H1 (cell line): ENCODE measurements around the gene CNPY4. TPM values are rescaled to one million over a fixed set of nuclear protein-coding genes. Genes with fewer than 3 reads are reported as not detected.

ENCODE experiments used
- CTCF ChIA-PET: fragments of 300-600 bp; sonication (Branson Sonifier 250); formaldehyde crosslinking; loops from one replicate; lab custom pipeline; 2021; ENCODE audit not compliant: partially characterized antibody; lab: Charles Lee
- POLR2A ChIA-PET: fragments of 300-600 bp; sonication (Branson Sonifier 250); formaldehyde crosslinking; loops from one replicate; lab custom pipeline; 2021; ENCODE audit warnings: inconsistent platforms; ENCODE audit not compliant: partially characterized antibody; lab: Charles Lee
- DNase-seq, 2 experiments: peaks; one replicate each; pipeline versions ENCODE4 v3.0.0 to v3.0.0-alpha.2; 2010 to 2022; ENCODE audit warnings: low spot score in 2 of 2, low read depth in 1 of 2, mixed read lengths in 1 of 2
- FAIRE-seq: peaks from 2 replicates; lab custom pipeline; 2011; peaks lifted over from hg19 to GRCh38; lab: Jason Lieb, UNC
- H2AFZ ChIP-seq: 2 replicates; pipeline ENCODE4 v1.8.1; 2012; ENCODE audit warnings: low read length, inconsistent platforms
- H2AK5ac ChIP-seq: 2 replicates; pipeline ENCODE4 v1.6.1; 2013; ENCODE audit warnings: low read depth, low read length
- H2BK120ac ChIP-seq: replicated peaks from 2 replicates; pipeline ENCODE3; 2013; ENCODE audit warnings: low read depth, low read length, inconsistent platforms
- H2BK12ac ChIP-seq: 2 replicates; pipeline ENCODE4 v1.6.1; 2013; ENCODE audit warnings: low read depth, low read length
- H2BK15ac ChIP-seq: 2 replicates; pipeline ENCODE4 v1.6.1; 2013; ENCODE audit warnings: low read length
- H2BK20ac ChIP-seq: 2 replicates; pipeline ENCODE4 v1.6.1; 2013; ENCODE audit warnings: low read length
- H2BK5ac ChIP-seq: 2 replicates; pipeline ENCODE4 v1.6.1; 2013; ENCODE audit warnings: low read depth, low read length
- H3K14ac ChIP-seq: 2 replicates; pipeline ENCODE4 v1.6.1; 2013; ENCODE audit warnings: inconsistent platforms; ENCODE audit not compliant: insufficient read length
- H3K18ac ChIP-seq: 2 replicates; pipeline ENCODE4 v1.6.1; 2013; ENCODE audit warnings: low read length; ENCODE audit errors: extremely low read depth
- H3K23ac ChIP-seq: 2 replicates; pipeline ENCODE4 v1.6.1; 2013; ENCODE audit warnings: inconsistent platforms; ENCODE audit not compliant: insufficient read length
- H3K23me2 ChIP-seq: 2 replicates; pipeline ENCODE4 v1.6.1; 2013; ENCODE audit warnings: low read depth, low read length
- H3K27ac ChIP-seq: 2 replicates; pipeline ENCODE4 v1.6.1; 2011; ENCODE audit warnings: low read depth, low read length, inconsistent platforms
- H3K27me3 ChIP-seq, 4 experiments: replicated peaks in 1 of 4; 1 replicate in 1 of 4; 2 replicates in 3 of 4; pipeline versions ENCODE4 v1.6.1 to v1.8.1; 2011 to 2013; ENCODE audit warnings: low read length in 3 of 4, mild to moderate bottlenecking in 3 of 4, inconsistent platforms in 2 of 4, mixed read lengths in 2 of 4, moderate library complexity in 1 of 4; ENCODE audit not compliant: control insufficient read depth in 3 of 4, insufficient read depth in 3 of 4; ENCODE audit errors: extremely low read depth in 1 of 4
- H3K36me3 ChIP-seq, 4 experiments: 2 replicates each; pipeline versions ENCODE4 v1.6.1 to v1.8.1; 2011 to 2013; ENCODE audit warnings: mild to moderate bottlenecking in 4 of 4, low read length in 3 of 4, moderate library complexity in 2 of 4, control low read depth in 1 of 4, inconsistent platforms in 1 of 4; ENCODE audit not compliant: insufficient read depth in 4 of 4, control insufficient read depth in 2 of 4
- H3K4ac ChIP-seq: replicated peaks from 2 replicates; pipeline ENCODE3; 2013; ENCODE audit warnings: low read length, low read depth, mixed read lengths, inconsistent platforms; ENCODE audit not compliant: insufficient read length
- H3K4me1 ChIP-seq, 4 experiments: replicated peaks in 1 of 4; 1 replicate in 1 of 4; 2 replicates in 3 of 4; pipeline versions ENCODE4 v1.6.1 to v1.8.1; 2011 to 2013; ENCODE audit warnings: low read length in 3 of 4, inconsistent platforms in 2 of 4, mixed read lengths in 1 of 4; ENCODE audit not compliant: insufficient read depth in 4 of 4, control insufficient read depth in 3 of 4
- H3K4me2 ChIP-seq, 2 experiments: 2 replicates each; pipeline versions ENCODE4 v1.6.1 to v1.8.1; 2011 to 2013; ENCODE audit warnings: low read depth in 2 of 2, low read length in 2 of 2, control low read depth in 1 of 2, inconsistent platforms in 1 of 2, mild to moderate bottlenecking in 1 of 2; ENCODE audit not compliant: insufficient read depth in 1 of 2
- H3K4me3 ChIP-seq, 4 experiments: fragments of 200-600, 300-600 bp in 1 of 4; sonication (generic), shearing (Covaris generic), sonication (Bioruptor Twin) in 1 of 4; 2 replicates each; pipeline versions ENCODE4 v1.5.1 to v1.8.1; 2011 to 2016; ENCODE audit warnings: low read length in 4 of 4, low read depth in 3 of 4, control low read depth in 2 of 4, inconsistent platforms in 2 of 4, mild to moderate bottlenecking in 2 of 4, mixed read lengths in 1 of 4, moderate library complexity in 1 of 4; ENCODE audit not compliant: insufficient read depth in 2 of 4; ENCODE audit errors: extremely low read depth in 1 of 4
- H3K56ac ChIP-seq: replicated peaks from 2 replicates; pipeline ENCODE3; 2013; ENCODE audit warnings: low read depth, mild to moderate bottlenecking, mixed read lengths, low read length, inconsistent platforms; ENCODE audit not compliant: insufficient read length
- H3K79me1 ChIP-seq: 2 replicates; pipeline ENCODE4 v1.6.1; 2013; ENCODE audit warnings: low read depth, low read length, control low read depth
- H3K79me2 ChIP-seq, 2 experiments: 2 replicates each; pipeline versions ENCODE4 v1.6.1 to v1.8.1; 2012 to 2013; ENCODE audit warnings: low read length in 2 of 2, mild to moderate bottlenecking in 2 of 2, inconsistent platforms in 1 of 2; ENCODE audit not compliant: insufficient read depth in 2 of 2, control insufficient read depth in 1 of 2
- H3K9ac ChIP-seq, 4 experiments: replicated peaks in 1 of 4; 1 replicate in 1 of 4; 2 replicates in 3 of 4; pipeline versions ENCODE4 v1.6.1 to v1.8.1; 2011 to 2013; ENCODE audit warnings: low read depth in 3 of 4, low read length in 3 of 4, control low read depth in 2 of 4, mild to moderate bottlenecking in 2 of 4, moderate library complexity in 2 of 4, inconsistent platforms in 1 of 4; ENCODE audit errors: extremely low read depth in 1 of 4
- H3K9me3 ChIP-seq, 2 experiments: 2 replicates each; pipeline versions ENCODE4 v1.6.1 to v1.8.1; 2012 to 2013; ENCODE audit warnings: mild to moderate bottlenecking in 2 of 2, moderate library complexity in 2 of 2, control low read depth in 1 of 2, inconsistent platforms in 1 of 2, low read depth in 1 of 2, low read length in 1 of 2, mixed read lengths in 1 of 2; ENCODE audit not compliant: insufficient read depth in 2 of 2
- H4K20me1 ChIP-seq, 2 experiments: replicated peaks in 1 of 2; 2 replicates each; pipeline versions ENCODE3 to v1.8.1; 2011 to 2013; ENCODE audit warnings: inconsistent platforms in 2 of 2, low read length in 2 of 2, mild to moderate bottlenecking in 1 of 2; ENCODE audit not compliant: insufficient read depth in 2 of 2, control insufficient read depth in 1 of 2
- H4K5ac ChIP-seq: 2 replicates; pipeline ENCODE4 v1.6.1; 2013; ENCODE audit warnings: low read length, low read depth, mixed read lengths, inconsistent platforms; ENCODE audit not compliant: insufficient read length
- H4K8ac ChIP-seq: 2 replicates; pipeline ENCODE4 v1.8.0; 2013; ENCODE audit warnings: mild to moderate bottlenecking, moderate library complexity, low read length, inconsistent platforms; ENCODE audit not compliant: insufficient read depth; ENCODE audit errors: extremely low read depth
- H4K91ac ChIP-seq: replicated peaks from 2 replicates; pipeline ENCODE3; 2013; ENCODE audit warnings: low read length, mixed read lengths, inconsistent platforms; ENCODE audit not compliant: insufficient read length
- BCL11A ChIP-seq, 2 experiments: IDR thresholded peaks; one replicate each; pipeline ENCODE4 v1.6.1; 2011; ENCODE audit warnings: low read depth in 2 of 2, low read length in 2 of 2, mild to moderate bottlenecking in 2 of 2
- POLR2AphosphoS5 ChIP-seq: IDR thresholded peaks from 2 replicates; pipeline ENCODE4 v1.6.1; 2011; ENCODE audit warnings: low read depth, low read length
- SP2 ChIP-seq: IDR thresholded peaks from 2 replicates; pipeline ENCODE4 v1.6.1; 2012; ENCODE audit warnings: mild to moderate bottlenecking, low read length, inconsistent platforms
- WGBS, 2 experiments: shearing (Covaris generic) in 1 of 2; methylation state at CpG; one replicate each; pipeline versions ENCODE4 v1.1.6 to v1.1.7; 2013 to 2015; ENCODE audit warnings: low lambda C conversion rate in 2 of 2, mixed read lengths in 2 of 2, inconsistent platforms in 1 of 2, low coverage in 1 of 2, missing lambda C conversion rate in 1 of 2; ENCODE audit not compliant: insufficient replicate concordance in 2 of 2, insufficient coverage in 1 of 2, insufficient read length in 1 of 2; ENCODE audit errors: extremely low coverage in 1 of 2, missing lambda C conversion rate in 1 of 2; 5-methylcytosine and 5-hydroxymethylcytosine counted together
- polyA plus RNA-seq, 7 experiments: library from polyadenylated mRNA; depleted of rRNA in 3 of 7; stranded (reverse) in 5 of 7; unstranded in 2 of 7; fragments of >200 nt in 5 of 7; fragments of 200-250 nt in 2 of 7; gene quantifications; 1 replicate in 5 of 7; 2 replicates in 1 of 7; 4 replicates in 1 of 7; pipeline versions ENCODE4 v1.2.1 to v1.2.3, GENCODE V29; 2011 to 2013; ENCODE audit warnings: missing spikeins in 2 of 7, mixed read lengths in 2 of 7
- total RNA-seq: library from RNA; stranded (reverse); fragmentation: NEBNext Ultra II Directional; extraction: Animal tissue kit (Norgen Biotek cat#: 25700); gene quantifications from 2 replicates; pipeline ENCODE4 v1.2.1, GENCODE V29; 2021

CNPY4 gene
- total and polyA plus RNA-seq, 2 of the 8 experiments (the other 6 are each of a cell fraction or from before 2014, with no cell fraction given) = 10.2 to 15.3 TPM

DNA sequence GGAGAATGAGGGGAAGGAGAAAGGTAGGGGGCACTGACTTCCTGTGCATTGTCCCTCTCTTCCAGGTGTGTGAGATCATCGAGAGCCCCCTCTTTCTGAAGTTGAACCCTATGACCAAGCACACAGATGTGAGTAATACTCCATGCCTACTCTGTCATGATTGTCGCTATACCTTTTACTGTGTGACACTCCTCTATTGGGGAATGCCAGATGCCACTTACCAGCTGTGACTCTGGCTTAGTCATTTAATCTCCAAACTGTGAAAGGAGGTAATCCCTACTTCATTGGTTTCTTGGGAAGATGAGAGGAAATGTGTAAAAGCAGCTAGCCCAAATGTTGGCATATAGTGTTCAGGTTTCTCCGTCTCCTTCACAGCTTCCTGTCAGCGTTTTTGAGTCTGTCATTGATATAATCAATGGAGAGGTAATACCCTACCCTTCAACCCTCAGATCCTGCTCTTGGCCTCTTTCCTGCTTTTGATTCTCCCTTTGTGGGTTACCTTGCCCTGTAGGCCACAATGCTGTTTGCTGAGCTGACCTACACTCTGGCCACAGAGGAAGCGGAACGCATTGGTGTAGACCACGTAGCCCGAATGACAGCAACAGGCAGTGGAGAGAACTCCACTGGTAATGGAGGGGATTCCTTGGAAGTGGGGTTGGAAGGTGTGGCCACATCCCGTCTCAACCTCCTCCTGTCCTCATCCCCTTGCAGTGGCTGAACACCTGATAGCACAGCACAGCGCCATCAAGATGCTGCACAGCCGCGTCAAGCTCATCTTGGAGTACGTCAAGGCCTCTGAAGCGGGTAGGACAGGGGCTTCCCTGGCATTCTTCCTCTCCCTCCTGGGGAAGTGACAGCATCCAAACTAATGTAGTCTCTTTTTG, 28.7 kb upstream of the CNPY4 start:
- Histone ChIP-seq H2BK120ac (no peak overlapping the region), H3K4me1 (no peaks in the 10 kb centered on the region; a peak in 1 of 7 replicates), H4K5ac (no peak overlapping the region), H3K4me3 (no peak overlapping the region), H2BK5ac (no peak overlapping the region), H3K4me2 (no peak overlapping the region), H3K9me3 (no peaks in the 10 kb centered on the region), H3K27me3 (no peaks in the 10 kb centered on the region), H3K56ac (no peak overlapping the region), H2AFZ (no peak overlapping the region), H3K79me2 (peaks cover 0 to 9% of the 10 kb centered on the region in 2 experiments; a peak in 1 of 4 replicates), H3K36me3 (peaks cover 44 to 55% (median 51%) of the 10 kb centered on the region in 4 experiments), H2BK15ac (no peak overlapping the region), H4K91ac (no peak overlapping the region), H3K23ac (no peak overlapping the region), H4K20me1 (peaks cover 20 to 27% of the 10 kb centered on the region in 2 experiments), H3K14ac (no peak overlapping the region), H3K4ac (no peak overlapping the region), H2BK20ac (no peak overlapping the region), H4K8ac (peak overlapping the region; percentile 62), H2BK12ac (no peak overlapping the region), H3K27ac (0 out of 2 replicates have a peak overlapping the region, but pooled peaks have one; percentile 18), H3K79me1 (peaks cover 7% of the 10 kb centered on the region), H3K23me2 (peaks cover 4% of the 10 kb centered on the region; the same call in 1 of the 2 replicates), H2AK5ac (no peak overlapping the region), H3K18ac (no peak overlapping the region), H3K9ac (no peak overlapping the region; a peak in 1 of 7 replicates)
- no peak for DNase-seq
- POLR2A ChIA-PET = interaction anchor here (0.7 to 19.5 kb wide), 13 partner anchors 6 to 78 kb away, joined by 3 to 722 read pairs (median 4); partner anchors contain the start of genes AP4M1, COPS6, GAL3ST4 and MBLAC1
- CTCF ChIA-PET = interaction anchor here (0.8 to 2.4 kb wide), 2 partner anchors 8 to 39 kb away, joined by 3 to 5 read pairs; no protein-coding TSS in a partner anchor
- TF ChIP-seq BCL11A (IDR thresholded peaks at IDR 0.05; ENCODE audit: low read depth in 2 of 2, low read length in 2 of 2) (no peak), POLR2AphosphoS5 (peak; percentile 7; the same call in 1 of the 2 replicates), SP2 (no peak)
- WGBS, 2 experiments = 90% methylated on average over 14 of the region's 14 CpGs; no CpG with 5 or more reads in 1 of the 2 experiments
- FAIRE-seq = no peak
